ENCODE results near the gene IRF8. TPM values are rescaled to one million over a fixed set of nuclear protein-coding genes. Genes with fewer than 3 reads are reported as not detected.

IRF8 gene, protein sequence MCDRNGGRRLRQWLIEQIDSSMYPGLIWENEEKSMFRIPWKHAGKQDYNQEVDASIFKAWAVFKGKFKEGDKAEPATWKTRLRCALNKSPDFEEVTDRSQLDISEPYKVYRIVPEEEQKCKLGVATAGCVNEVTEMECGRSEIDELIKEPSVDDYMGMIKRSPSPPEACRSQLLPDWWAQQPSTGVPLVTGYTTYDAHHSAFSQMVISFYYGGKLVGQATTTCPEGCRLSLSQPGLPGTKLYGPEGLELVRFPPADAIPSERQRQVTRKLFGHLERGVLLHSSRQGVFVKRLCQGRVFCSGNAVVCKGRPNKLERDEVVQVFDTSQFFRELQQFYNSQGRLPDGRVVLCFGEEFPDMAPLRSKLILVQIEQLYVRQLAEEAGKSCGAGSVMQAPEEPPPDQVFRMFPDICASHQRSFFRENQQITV
- total RNA-seq = 1 to 10 TPM; 6.2 to 8.2 TPM

DNA sequence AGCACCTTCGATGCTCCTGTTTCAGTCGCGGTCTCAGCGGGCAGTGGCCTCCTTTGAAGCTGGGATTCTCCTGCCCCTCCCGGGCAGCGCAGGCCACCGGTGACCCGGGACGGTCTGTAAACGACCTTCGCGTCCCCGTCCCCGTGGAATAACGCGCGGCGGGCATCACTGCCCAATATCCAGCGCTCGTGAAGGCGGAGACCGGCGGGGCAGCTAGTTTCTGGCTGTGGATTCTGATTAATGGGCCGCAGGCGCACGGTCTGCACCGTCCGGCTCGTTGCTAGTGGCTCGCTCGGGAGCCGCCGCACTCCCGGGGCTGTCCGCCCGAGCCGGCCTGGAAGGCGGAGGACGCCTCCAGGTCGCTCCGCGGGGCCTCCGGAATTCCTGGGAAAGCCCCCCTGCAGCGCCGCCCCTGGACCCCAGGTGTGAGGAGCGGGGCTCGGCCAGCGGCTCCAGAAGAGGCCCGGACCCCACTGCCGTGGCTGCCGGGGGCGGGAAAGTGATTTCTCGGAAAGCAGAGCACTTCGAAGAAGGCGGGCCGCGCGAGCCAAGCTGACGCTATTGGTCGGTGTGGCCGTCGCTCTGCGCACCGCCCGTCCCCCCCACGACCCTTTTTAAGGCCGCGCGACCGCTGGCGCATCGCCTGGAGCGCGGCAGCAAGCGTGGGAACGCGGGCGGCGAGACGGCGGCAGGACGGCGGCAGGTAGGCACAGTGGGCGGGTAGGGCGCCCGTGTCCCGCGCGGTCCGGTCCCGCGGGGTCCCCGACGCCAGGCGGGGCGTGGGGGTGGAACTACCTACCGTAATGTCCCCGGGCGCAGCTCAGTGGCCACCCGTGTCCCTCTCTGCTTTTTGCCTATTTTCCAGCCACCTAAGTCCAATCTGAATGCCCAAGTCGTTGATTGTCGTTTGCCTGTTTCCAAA is at the start of gene IRF8:
Gene IRF8, plus strand, starts transcription at position 642 of the 922 bp plus-strand sequence. CDS start 3,854 bp downstream, outside the sequence.
- 2 to 13% methylated on average over 8 to 101 of the region's 102 CpGs for WGBS, 2 donors
- H3K36me3 ChIP-seq (replicated peaks in 1 of 2; ENCODE audit: insufficient read depth in 1 of 2, low read depth in 2 of 2) = no peaks in the 10 kb centered on the region
- ATAC-seq = peak; percentile 73
- H3K9me3 ChIP-seq = no peaks in the 10 kb centered on the region
- TF ChIP-seq POLR2A (IDR thresholded peaks at IDR 0.05) = peak; percentile 18 to 62 (median 19)
- TF ChIP-seq, protein P1, sequence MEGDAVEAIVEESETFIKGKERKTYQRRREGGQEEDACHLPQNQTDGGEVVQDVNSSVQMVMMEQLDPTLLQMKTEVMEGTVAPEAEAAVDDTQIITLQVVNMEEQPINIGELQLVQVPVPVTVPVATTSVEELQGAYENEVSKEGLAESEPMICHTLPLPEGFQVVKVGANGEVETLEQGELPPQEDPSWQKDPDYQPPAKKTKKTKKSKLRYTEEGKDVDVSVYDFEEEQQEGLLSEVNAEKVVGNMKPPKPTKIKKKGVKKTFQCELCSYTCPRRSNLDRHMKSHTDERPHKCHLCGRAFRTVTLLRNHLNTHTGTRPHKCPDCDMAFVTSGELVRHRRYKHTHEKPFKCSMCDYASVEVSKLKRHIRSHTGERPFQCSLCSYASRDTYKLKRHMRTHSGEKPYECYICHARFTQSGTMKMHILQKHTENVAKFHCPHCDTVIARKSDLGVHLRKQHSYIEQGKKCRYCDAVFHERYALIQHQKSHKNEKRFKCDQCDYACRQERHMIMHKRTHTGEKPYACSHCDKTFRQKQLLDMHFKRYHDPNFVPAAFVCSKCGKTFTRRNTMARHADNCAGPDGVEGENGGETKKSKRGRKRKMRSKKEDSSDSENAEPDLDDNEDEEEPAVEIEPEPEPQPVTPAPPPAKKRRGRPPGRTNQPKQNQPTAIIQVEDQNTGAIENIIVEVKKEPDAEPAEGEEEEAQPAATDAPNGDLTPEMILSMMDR (IDR thresholded peaks at IDR 0.05) = no peak
- peaks cover 18% of the 10 kb centered on the region for H3K4me1 ChIP-seq
- peak; percentile 49 to 74 (median 66) for DNase-seq
- H3K27me3 ChIP-seq = peaks cover 0 to 5% of the 10 kb centered on the region in 2 donors
- intact Hi-C loops (cut with DNase I) = no loop called here
- H3K27ac ChIP-seq = peak within 1 kb of the TSS in 2 of 4 donors; percentile 23 to 29
- peak within 1 kb of the TSS; percentile 29 to 60 for H3K4me3 ChIP-seq

DNA sequence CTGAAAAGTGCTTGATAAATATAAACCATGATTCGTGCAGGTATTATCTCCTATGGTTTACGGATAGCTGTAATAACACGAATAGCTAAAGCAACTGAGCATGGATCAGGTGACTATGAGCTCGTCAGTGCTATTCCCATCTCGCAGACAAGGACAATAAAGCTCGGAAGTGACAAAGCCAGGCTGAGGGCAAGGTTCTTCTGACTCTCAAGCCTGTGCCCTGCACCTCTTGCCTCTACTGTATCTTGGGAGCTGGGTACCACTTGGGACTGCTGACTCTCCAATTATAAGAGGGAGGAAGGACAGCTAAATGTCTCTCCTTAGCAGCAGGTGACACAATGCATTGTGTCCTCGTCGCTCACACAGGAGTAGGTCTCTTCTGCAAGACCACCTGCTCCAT is 49.6 kb upstream of the IRF8 start:
- Histone ChIP-seq H3K4me1 (no peaks in the 10 kb centered on the region), H3K9me3 (no peaks in the 10 kb centered on the region), H3K36me3 (replicated peaks in 1 of 2; ENCODE audit: insufficient read depth in 1 of 2, low read depth in 2 of 2) (no peaks in the 10 kb centered on the region), H3K27me3 (peaks cover 0 to 5% of the 10 kb centered on the region in 2 donors), H3K4me3 (no peak overlapping the region), H3K27ac (no peak overlapping the region)
- intact Hi-C loops (cut with DNase I) = no loop called here
- WGBS, 2 donors = 70 to 73% methylated on average over 8 of the region's 8 CpGs
- DNase-seq (no peak), ATAC-seq (no peak)
- TF ChIP-seq POLR2A (IDR thresholded peaks at IDR 0.05) = no peak
- TF ChIP-seq, protein P1 (IDR thresholded peaks at IDR 0.05) = no peak

DNA sequence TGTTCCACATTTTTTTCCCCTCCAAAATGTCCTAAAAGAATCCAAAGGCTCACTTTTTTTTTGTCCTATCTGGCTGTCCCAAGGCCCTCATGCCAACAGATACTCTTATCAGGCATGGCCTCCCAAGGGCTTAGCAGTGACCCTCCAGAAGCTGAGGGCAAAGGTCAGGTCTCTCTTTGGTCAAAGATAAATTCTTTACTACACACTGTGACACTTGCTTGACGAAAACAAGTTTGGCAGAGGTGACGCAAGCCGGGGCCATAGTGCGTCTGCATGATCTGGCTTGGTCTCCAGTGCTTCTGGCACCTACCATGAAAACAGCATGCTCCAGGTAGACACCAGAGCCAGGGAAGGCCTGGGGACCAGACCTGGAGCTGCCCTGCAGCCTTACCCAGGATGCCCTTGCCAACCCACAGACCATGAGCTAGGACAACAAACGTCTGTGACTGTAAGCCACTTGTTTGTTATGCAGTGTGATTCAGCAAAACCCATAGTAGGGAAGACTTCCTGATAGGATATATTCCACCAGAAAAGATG is 48.5 kb upstream of the IRF8 start:
- Histone ChIP-seq H3K27ac (no peak overlapping the region), H3K4me3 (no peak overlapping the region), H3K27me3 (peaks cover 0 to under 1% of the 10 kb centered on the region in 2 donors), H3K36me3 (replicated peaks in 1 of 2; ENCODE audit: insufficient read depth in 1 of 2, low read depth in 2 of 2) (no peaks in the 10 kb centered on the region), H3K4me1 (no peaks in the 10 kb centered on the region), H3K9me3 (peaks cover 0 to 7% (median 0%) of the 10 kb centered on the region in 3 donors)
- ATAC-seq (no peak), DNase-seq (no peak)
- intact Hi-C loops (cut with DNase I) = no loop called here
- no peak for TF ChIP-seq POLR2A (IDR thresholded peaks at IDR 0.05)
- TF ChIP-seq, protein P1 (IDR thresholded peaks at IDR 0.05) = no peak
- WGBS, 2 donors = 32 to 57% methylated on average over 5 of the region's 5 CpGs

DNA sequence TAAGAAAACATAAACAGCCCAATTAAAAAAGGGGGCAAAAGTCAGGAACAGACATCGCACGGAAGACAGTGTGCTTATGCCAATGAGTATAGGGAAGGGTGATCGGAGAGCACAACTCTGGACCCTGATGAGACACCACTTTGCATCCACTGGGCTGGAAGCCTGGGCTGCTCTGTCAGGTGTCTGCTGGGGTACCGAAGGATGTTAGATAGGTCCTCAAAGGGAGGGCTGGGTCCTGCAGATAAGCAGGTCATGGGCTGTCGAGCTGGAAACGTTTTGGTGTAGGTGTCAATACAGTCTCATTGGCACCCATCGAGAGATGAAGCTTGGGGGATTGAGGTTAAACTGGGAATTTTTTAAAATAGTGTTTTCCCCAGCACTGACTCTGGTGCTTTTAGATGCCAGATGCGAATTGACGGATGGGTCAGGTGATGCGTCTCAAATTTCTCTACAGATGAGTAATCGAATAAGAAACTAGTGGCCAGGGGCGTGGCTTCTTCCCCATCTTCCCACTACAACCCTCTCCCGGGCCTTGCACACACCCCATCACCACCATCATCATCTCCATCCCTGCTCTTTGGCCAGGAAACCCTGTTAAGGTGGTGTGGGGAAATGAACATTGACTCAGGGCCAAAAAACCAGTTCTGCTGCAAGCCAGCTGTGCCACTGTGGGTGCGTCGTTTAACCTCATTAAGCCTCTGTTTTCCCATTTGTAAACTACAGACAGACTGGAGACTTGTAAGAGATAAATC is 47.8 kb upstream of the IRF8 start:
- Histone ChIP-seq H3K27ac (no peak overlapping the region), H3K36me3 (replicated peaks in 1 of 2; ENCODE audit: insufficient read depth in 1 of 2, low read depth in 2 of 2) (no peaks in the 10 kb centered on the region), H3K4me1 (no peaks in the 10 kb centered on the region), H3K27me3 (no peaks in the 10 kb centered on the region), H3K9me3 (peaks cover 0 to 7% (median 0%) of the 10 kb centered on the region in 3 donors), H3K4me3 (no peak overlapping the region)
- intact Hi-C loops (cut with DNase I) = no loop called here
- TF ChIP-seq, protein P1 (IDR thresholded peaks at IDR 0.05) = no peak
- no peak for TF ChIP-seq POLR2A (IDR thresholded peaks at IDR 0.05)
- WGBS, 2 donors = 57 to 59% methylated on average over 15 of the region's 15 CpGs
- DNase-seq (no peak), ATAC-seq (no peak)
